H1 (cell line): ENCODE results near the gene GPC3.

Experiments
- CEBPB ChIP-seq: IDR thresholded peaks from 2 replicates; pipeline ENCODE4 v1.6.1; 2012; ENCODE audit warnings: low read depth, low read length
- CTCF ChIP-seq, 3 experiments: IDR thresholded peaks; 1 replicate in 2 of 3; 2 replicates in 1 of 3; pipeline versions ENCODE4 v1.5.1 to v1.6.1; 2011; ENCODE audit warnings: low read length in 3 of 3, mild to moderate bottlenecking in 3 of 3, inconsistent platforms in 2 of 3, low read depth in 1 of 3, moderate library complexity in 1 of 3; ENCODE audit not compliant: insufficient read depth in 1 of 3; ENCODE audit errors: control extremely low read depth in 1 of 3
- EGR1 ChIP-seq: IDR thresholded peaks from 2 replicates; pipeline ENCODE4 v1.6.1; 2011; ENCODE audit warnings: low read depth, low read length, borderline replicate concordance
- EP300 ChIP-seq, 2 experiments: IDR thresholded peaks; 1 replicate in 1 of 2; 2 replicates in 1 of 2; pipeline ENCODE4 v1.6.1; 2011 to 2012; ENCODE audit warnings: low read depth in 2 of 2, low read length in 2 of 2, mild to moderate bottlenecking in 2 of 2, borderline replicate concordance in 1 of 2, inconsistent platforms in 1 of 2, moderate library complexity in 1 of 2
- EZH2 ChIP-seq: fragments of 200-600 bp; sonication (generic); IDR thresholded peaks from 2 replicates; pipeline ENCODE4 v1.7.1; 2012; ENCODE audit warnings: low read depth, mild to moderate bottlenecking, moderate library complexity, low read length, inconsistent platforms; ENCODE audit not compliant: severe bottlenecking
- NANOG ChIP-seq: IDR thresholded peaks from 2 replicates; pipeline ENCODE4 v1.6.1; 2011; ENCODE audit warnings: low read length, low read depth, mild to moderate bottlenecking, inconsistent platforms; ENCODE audit not compliant: insufficient read depth, poor library complexity, severe bottlenecking
- NRF1 ChIP-seq: IDR thresholded peaks from 2 replicates; pipeline ENCODE4 v1.6.1; 2011; ENCODE audit warnings: mild to moderate bottlenecking, low read depth, low read length, improper control_type of control experiment
- POLR2A ChIP-seq, 2 experiments: IDR thresholded peaks; 1 replicate in 1 of 2; 2 replicates in 1 of 2; pipeline ENCODE4 v1.6.1; 2011; ENCODE audit warnings: low read depth in 2 of 2, low read length in 2 of 2, mild to moderate bottlenecking in 2 of 2; ENCODE audit errors: control extremely low read depth in 1 of 2
- POLR2AphosphoS5 ChIP-seq: IDR thresholded peaks from 2 replicates; pipeline ENCODE4 v1.6.1; 2011; ENCODE audit warnings: low read depth, low read length
- SIN3A ChIP-seq, 2 experiments: IDR thresholded peaks in 1 of 2; conservative IDR thresholded peaks in 1 of 2; 2 replicates each; pipeline ENCODE4 v1.6.1; 2011 to 2012; ENCODE audit warnings: low read length in 2 of 2, improper control_type of control experiment in 1 of 2, low read depth in 1 of 2, mild to moderate bottlenecking in 1 of 2
- TBP ChIP-seq: IDR thresholded peaks from 2 replicates; pipeline ENCODE4 v1.6.1; 2011; ENCODE audit warnings: low read depth, low read length, improper control_type of control experiment

DNA sequence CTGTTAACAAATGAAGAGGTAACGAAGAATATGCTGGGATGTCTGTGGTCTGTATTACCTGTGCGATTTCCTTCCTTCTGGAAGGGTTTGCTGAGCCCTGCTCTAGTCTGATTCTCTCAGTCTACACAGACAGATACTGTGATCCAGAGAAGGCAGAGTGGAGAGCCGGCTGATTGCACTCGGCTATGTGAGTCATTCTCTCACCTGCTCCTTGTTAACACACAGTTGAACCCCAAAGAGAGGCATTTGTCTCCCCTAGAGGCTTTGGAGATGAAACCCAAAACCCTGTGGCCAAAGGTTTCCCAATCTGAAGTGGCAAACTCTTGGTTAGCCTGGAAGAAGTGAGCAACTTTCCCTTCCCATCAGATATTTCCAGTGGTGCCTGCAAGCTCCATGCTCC, 492.0 kb downstream of the GPC3 start:
- TF ChIP-seq CTCF (IDR thresholded peaks at IDR 0.05; ENCODE audit: control extremely low read depth in 1 of 3, insufficient read depth in 1 of 3, low read depth in 1 of 3, low read length in 3 of 3) (no peak), POLR2AphosphoS5 (no peak), CEBPB (no peak), EGR1 (no peak), TBP (no peak), SIN3A (conservative IDR thresholded peaks at IDR 0.05 in 1 of 2, IDR thresholded peaks at IDR 0.05 in 1 of 2; ENCODE audit: low read depth in 1 of 2, low read length in 2 of 2) (no peak), NRF1 (no peak), EZH2 (no peak), NANOG (no peak), POLR2A (IDR thresholded peaks at IDR 0.05; ENCODE audit: control extremely low read depth in 1 of 2, low read depth in 2 of 2, low read length in 2 of 2) (no peak), EP300 (IDR thresholded peaks at IDR 0.05; ENCODE audit: borderline replicate concordance in 1 of 2, low read depth in 2 of 2, low read length in 2 of 2) (no peak)
